GM18861 (cell line): Measurements from ENCODE around the gene ANK2.
A peak's percentile ranks its signal among the peaks of the same experiment; 100 is the strongest.
"Not testable (repeated sequence)": the region's sequence is repeated elsewhere in the genome, so short reads cannot be mapped to it uniquely, and the experiment has no call there.

Experiments used
- ATAC-seq: cut with Tn5 transposase; IDR thresholded peaks from one replicate; pipeline ENCODE4 v1.9.1; 2021; ENCODE audit not compliant: unreplicated experiment

ANK2 gene

GRCh38 chr4:113183032-113183605 is 133.7 kb downstream of the ANK2 start:
- no peak for ATAC-seq

- not testable (repeated sequence) for ATAC-seq
Observed at GRCh38 chr4:113186220-113186619, 136.8 kb downstream of the ANK2 start.

- no peak for ATAC-seq
Observed at GRCh38 chr4:113186913-113187312, 137.5 kb downstream of the ANK2 start.

GRCh38 chr4:113187358-113187757 is 137.9 kb downstream of the ANK2 start:
- ATAC-seq = no peak

- no peak for ATAC-seq
Observed at GRCh38 chr4:113189546-113189945, 140.1 kb downstream of the ANK2 start.

- ATAC-seq = no peak
Observed at GRCh38 chr4:113209153-113209552, 159.7 kb downstream of the ANK2 start.

GRCh38 chr4:113209652-113210320 is 160.3 kb downstream of the ANK2 start:
- no peak for ATAC-seq

- ATAC-seq = no peak
Observed at GRCh38 chr4:113212613-113213012, 163.2 kb downstream of the ANK2 start.

- ATAC-seq = no peak
Observed at GRCh38 chr4:113221990-113222389, 172.5 kb downstream of the ANK2 start.

- no peak for ATAC-seq
Observed at GRCh38 chr4:113222471-113222870, 173.0 kb downstream of the ANK2 start.

GRCh38 chr4:113223001-113223400 is 173.5 kb downstream of the ANK2 start:
- ATAC-seq = no peak

GRCh38 chr4:113232194-113232593 is 182.7 kb downstream of the ANK2 start:
- no peak for ATAC-seq

- no peak for ATAC-seq
Observed at GRCh38 chr4:113236916-113237315, 187.5 kb downstream of the ANK2 start.

GRCh38 chr4:113243312-113243711 is 193.9 kb downstream of the ANK2 start:
- ATAC-seq = no peak

- not testable (repeated sequence) for ATAC-seq
Observed at GRCh38 chr4:113244747-113245146, 195.3 kb downstream of the ANK2 start.

- no peak for ATAC-seq
Observed at GRCh38 chr4:113248320-113248719, 198.9 kb downstream of the ANK2 start.

- no peak for ATAC-seq
Observed at GRCh38 chr4:113255628-113256027, 206.2 kb downstream of the ANK2 start.

- no peak for ATAC-seq
Observed at GRCh38 chr4:113256946-113257345, 207.5 kb downstream of the ANK2 start.

GRCh38 chr4:113260688-113261087 is 211.2 kb downstream of the ANK2 start:
- no peak for ATAC-seq

GRCh38 chr4:113263274-113263673 is 213.8 kb downstream of the ANK2 start:
- no peak for ATAC-seq

GRCh38 chr4:113270520-113271319 is 221.3 kb downstream of the ANK2 start:
- ATAC-seq = no peak

- peak; percentile 81 for ATAC-seq
Observed at GRCh38 chr4:113272523-113272922, 223.1 kb downstream of the ANK2 start.
